K562 (cell line): ENCODE measurements around the gene ECSIT. TPM values are rescaled to one million over a fixed set of nuclear protein-coding genes. Genes with fewer than 3 reads are reported as not detected.

Source experiments
- ATF7 ChIP-seq: fragments of 450-650 bp; IDR thresholded peaks from 2 replicates; pipeline ENCODE4 v1.7.1; 2014; ENCODE audit warnings: mild to moderate bottlenecking, moderate library complexity
- CBFA2T3 ChIP-seq: fragments of 450-650 bp; IDR thresholded peaks from 2 replicates; pipeline ENCODE4 v1.6.1; 2017
- CXXC5 ChIP-seq: fragments of 250-450 bp; sonication (Bioruptor Pico); IDR thresholded peaks from 2 replicates; pipeline ENCODE4 v1.8.0; 2022; ENCODE audit warnings: inconsistent platforms, mild to moderate bottlenecking, moderate library complexity
- HNRNPUL1 ChIP-seq: fragments of 200-400 bp; formaldehyde crosslinking; IDR thresholded peaks from 2 replicates; pipeline ENCODE4 v1.6.1; 2017; ENCODE audit warnings: low read length
- KDM1A ChIP-seq, 2 experiments: fragments of 450-650 bp; IDR thresholded peaks; 2 replicates each; pipeline ENCODE4 v1.6.1; 2016; ENCODE audit warnings: mild to moderate bottlenecking in 2 of 2
- MCM7 ChIP-seq, 2 experiments: fragments of 450-650 bp; IDR thresholded peaks; 2 replicates each; pipeline ENCODE4 v1.6.1; 2016 to 2018
- SIN3A ChIP-seq, 2 experiments: fragments of 150-350 bp in 1 of 2; IDR thresholded peaks; 2 replicates each; pipeline ENCODE4 v1.6.1; 2011 to 2016; ENCODE audit warnings: borderline replicate concordance in 2 of 2, low read depth in 2 of 2, low read length in 2 of 2, mild to moderate bottlenecking in 2 of 2, moderate library complexity in 2 of 2; ENCODE audit not compliant: control insufficient read depth in 1 of 2
- SNRNP70 ChIP-seq: fragments of 200-400 bp; formaldehyde crosslinking; optimal IDR thresholded peaks from 2 replicates; pipeline ENCODE3; 2017; ENCODE audit warnings: low read depth, low read length
- THAP7 ChIP-seq: fragments of 250-450 bp; sonication (Bioruptor Pico); IDR thresholded peaks from 2 replicates; pipeline ENCODE4 v1.5.0; 2021
- ZBTB34 ChIP-seq: fragments of 250-450 bp; sonication (Bioruptor Pico); IDR thresholded peaks from 2 replicates; pipeline ENCODE4 v1.8.0; 2021; ENCODE audit warnings: mild to moderate bottlenecking, moderate library complexity
- ZBTB40 ChIP-seq, 2 experiments: fragments of 450-650 bp in 1 of 2; sonication (generic) in 1 of 2; formaldehyde crosslinking in 1 of 2; IDR thresholded peaks; 2 replicates each; pipeline versions ENCODE4 v1.7.1 to v1.9.0; 2016 to 2022; ENCODE audit warnings: inconsistent platforms in 1 of 2, mild to moderate bottlenecking in 1 of 2, missing genetic modification reagents in 1 of 2
- ZBTB5 ChIP-seq: fragments of 450-650 bp; IDR thresholded peaks from 2 replicates; pipeline ENCODE4 v1.6.1; 2017; ENCODE audit warnings: antibody characterized with exemption
- ZNF778 ChIP-seq: fragments of 450-650 bp; formaldehyde crosslinking; IDR thresholded peaks from 2 replicates; pipeline ENCODE4 v1.4.0; 2020; ENCODE audit warnings: mild to moderate bottlenecking, moderate library complexity
- polyA plus RNA-seq, 8 experiments: library from polyadenylated mRNA; depleted of rRNA in 4 of 8; stranded (reverse) in 5 of 8; unstranded in 3 of 8; fragments of >200 nt; fragmentation: Nextera tagmentation in 2 of 8; fragmentation: Illumina TruSeq in 1 of 8; extraction: Ambion mirVana in 2 of 8; extraction: Trizol in 1 of 8; gene quantifications; 2 replicates each; pipeline versions ENCODE4 v1.2.1 to v1.2.3, GENCODE V29; 2011 to 2014; ENCODE audit warnings: inconsistent platforms in 1 of 8, missing spikeins in 1 of 8
- total RNA-seq, 7 experiments: library from RNA; depleted of rRNA in 6 of 7; stranded (reverse); fragments of >200 nt in 6 of 7; fragmentation: Illumina TruSeq in 2 of 7; extraction: Trizol in 2 of 7; gene quantifications; 2 replicates each; pipeline versions ENCODE4 v1.2.1 to v1.2.3, GENCODE V29; 2011 to 2021; ENCODE audit warnings: low replicate concordance in 1 of 7

The ECSIT gene
- total and polyA plus RNA-seq, 9 of the 15 experiments (the other 6 are each of a cell fraction or from before 2014, with no cell fraction given) = 1.1 to 82.5 (median 43.9) TPM

GRCh38 chr19:11496391-11497163 is 32.4 kb downstream of the ECSIT start (continued):
- no peak for TF ChIP-seq ZBTB40 (IDR thresholded peaks at IDR 0.05)
- no peak for TF ChIP-seq ZBTB40 (CRISPR knock-in tag; IDR thresholded peaks at IDR 0.05)
- no peak for TF ChIP-seq ZNF778 (CRISPR knock-in tag)
- no peak for TF ChIP-seq ZBTB5
- TF ChIP-seq CXXC5 (CRISPR knock-in tag) = 0 out of 2 replicates have a peak, but pooled peaks have one; percentile 18
- peak in 1 of 2 experiments; percentile 41; a peak in 2 of 4 replicates for TF ChIP-seq KDM1A (IDR thresholded peaks at IDR 0.05)
- TF ChIP-seq THAP7 (CRISPR knock-in tag) = no peak
- no peak for TF ChIP-seq HNRNPUL1
- TF ChIP-seq SNRNP70 = no peak
- TF ChIP-seq MCM7 (IDR thresholded peaks at IDR 0.05) = no peak
- no peak for TF ChIP-seq ZBTB34 (CRISPR knock-in tag)
- TF ChIP-seq ATF7 = peak; percentile 60
- TF ChIP-seq SIN3A (IDR thresholded peaks at IDR 0.05; ENCODE audit: borderline replicate concordance in 2 of 2, control insufficient read depth in 1 of 2, low read depth in 2 of 2, low read length in 2 of 2) = no peak
- TF ChIP-seq CBFA2T3 = peak; percentile 15; the same call in 1 of the 2 replicates
